GM18907 (cell line): ENCODE results near the gene WDFY2.
A peak's percentile ranks its signal among the peaks of the same experiment; 100 is the strongest.

Experiments used
- ATAC-seq: cut with Tn5 transposase; IDR thresholded peaks from one replicate; pipeline ENCODE4 v1.9.1; 2021; ENCODE audit warnings: mild to moderate bottlenecking, moderate library complexity; ENCODE audit not compliant: unreplicated experiment

The WDFY2 gene

DNA sequence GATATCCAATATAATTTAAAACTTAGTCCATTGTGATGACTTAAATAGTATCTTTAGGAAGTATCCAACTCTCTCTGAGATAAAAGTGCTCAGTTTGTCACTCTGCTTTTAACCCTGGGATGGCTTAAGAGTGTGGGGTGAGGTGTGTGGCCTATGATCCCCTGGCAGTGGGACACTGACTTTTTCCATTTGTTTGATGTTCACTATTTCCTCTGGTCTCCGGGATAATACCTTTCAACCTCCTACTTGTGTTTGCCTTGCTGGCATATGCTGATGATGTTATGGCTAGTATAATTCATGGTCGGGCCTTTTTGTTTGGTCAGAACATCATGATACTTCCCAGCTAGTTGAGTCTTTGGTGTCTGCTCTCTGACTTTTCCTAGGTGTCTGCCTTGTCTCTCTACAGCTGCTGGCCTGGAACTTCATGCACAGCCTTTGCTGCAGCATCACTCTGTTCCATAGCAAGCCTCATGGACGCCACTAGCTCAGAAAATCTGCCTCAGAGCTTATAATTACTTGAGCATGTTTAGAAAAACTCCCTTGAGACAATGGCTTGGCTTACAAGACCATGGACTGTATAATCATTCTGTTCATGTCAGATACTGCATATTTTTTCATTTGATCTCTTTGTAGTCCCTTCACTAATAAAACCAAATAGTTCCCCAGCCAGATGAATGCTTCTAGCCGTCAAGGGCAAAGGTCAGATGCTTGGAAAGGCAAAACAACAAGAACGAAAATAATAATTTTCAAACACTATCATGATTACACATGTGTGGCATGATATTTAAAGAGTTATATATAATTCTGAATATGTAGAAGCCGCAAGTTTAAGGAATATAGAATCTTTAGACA is 75.2 kb downstream of the WDFY2 start:
- no peak for ATAC-seq

DNA sequence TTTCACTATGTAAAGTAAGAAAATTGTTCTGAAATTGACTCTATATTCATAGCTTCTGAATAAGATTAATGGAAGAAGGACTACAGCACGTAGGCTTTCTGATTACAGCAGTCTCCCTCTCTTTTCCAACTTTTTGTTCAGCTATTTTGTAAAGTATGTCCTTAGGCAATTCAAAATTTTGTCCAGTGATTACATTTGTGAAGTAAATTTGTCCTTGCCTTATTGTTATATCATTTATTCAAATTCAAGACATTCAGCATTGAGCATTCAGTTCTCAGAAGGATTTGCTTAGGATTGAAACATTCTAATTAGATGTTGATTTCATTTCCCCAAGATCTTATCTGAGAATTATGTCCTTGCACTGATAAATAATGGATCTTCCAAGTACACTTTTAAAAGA is 76.6 kb downstream of the WDFY2 start:
- no peak for ATAC-seq

GRCh38 chr13:51663973-51664957 is 80.0 kb downstream of the WDFY2 start:
- ATAC-seq = no peak

GRCh38 chr13:51665456-51665855 is 81.2 kb downstream of the WDFY2 start:
- no peak for ATAC-seq

- ATAC-seq = no peak
Observed at GRCh38 chr13:51666374-51666773, 82.1 kb downstream of the WDFY2 start.

DNA sequence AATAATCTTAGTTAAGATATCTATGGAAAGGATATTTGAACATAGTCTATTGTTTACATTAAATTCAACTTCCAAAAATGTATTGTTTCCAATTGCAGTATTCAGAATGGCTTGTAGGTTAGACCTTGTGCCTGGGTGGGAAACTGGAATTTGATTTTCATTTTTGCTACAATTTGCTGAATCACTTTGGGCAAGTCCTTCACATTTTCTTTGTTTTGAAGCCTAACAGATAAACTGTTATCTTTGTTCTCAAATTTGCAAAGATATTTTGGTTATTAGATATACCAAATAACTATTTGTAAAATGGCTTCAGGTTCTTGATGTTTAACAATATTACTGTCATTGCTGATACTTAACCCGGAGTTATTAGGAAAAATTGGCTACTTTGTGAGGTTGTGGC is 82.6 kb downstream of the WDFY2 start:
- ATAC-seq = no peak

DNA sequence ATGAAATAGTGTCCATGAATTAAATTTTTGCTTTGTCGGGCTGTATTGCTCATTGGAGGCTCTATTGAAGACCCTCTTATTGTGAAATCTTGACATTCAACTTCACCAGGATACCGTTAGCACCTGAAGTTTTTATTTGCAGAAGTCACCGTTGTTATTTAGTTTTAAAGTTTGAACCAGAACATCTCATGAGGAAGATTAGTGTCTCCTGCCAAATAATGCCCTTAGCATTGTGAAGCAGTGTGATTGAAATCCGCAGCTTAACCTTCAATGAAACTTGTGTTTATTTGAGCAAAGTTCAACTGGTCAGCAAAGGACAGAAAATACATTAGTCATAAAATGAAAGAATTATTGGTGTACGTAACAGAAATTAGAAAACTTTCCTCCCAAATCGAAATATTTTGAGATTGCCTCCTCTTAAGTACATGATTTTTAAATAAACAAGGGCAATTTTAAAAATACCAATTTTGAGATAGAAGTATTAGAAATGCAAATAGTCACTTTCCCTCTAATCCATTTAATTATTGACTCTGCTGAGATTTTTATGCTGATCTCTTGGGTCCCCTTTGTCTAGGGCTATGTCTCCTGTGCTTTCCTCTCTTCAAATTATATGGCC is 84.4 kb downstream of the WDFY2 start:
- no peak for ATAC-seq

DNA sequence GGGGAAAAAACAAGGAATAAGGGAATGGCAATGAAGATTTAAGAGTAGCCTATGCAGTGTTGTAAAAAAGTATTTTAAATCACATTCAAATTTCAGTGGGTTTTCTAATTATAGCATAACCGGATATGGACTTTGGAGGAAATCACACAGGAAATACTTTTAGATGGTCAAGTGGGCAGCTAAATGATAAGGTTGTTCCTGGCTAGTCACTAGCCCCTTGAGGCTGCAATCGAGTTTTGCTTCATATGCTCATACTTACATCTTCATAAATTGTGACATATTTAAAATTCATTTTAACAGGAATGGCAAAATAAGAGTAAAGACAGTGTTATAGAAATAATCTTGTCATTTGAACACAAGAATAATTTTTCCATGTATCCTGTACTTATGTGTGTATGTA is 88.9 kb downstream of the WDFY2 start:
- no peak for ATAC-seq

DNA sequence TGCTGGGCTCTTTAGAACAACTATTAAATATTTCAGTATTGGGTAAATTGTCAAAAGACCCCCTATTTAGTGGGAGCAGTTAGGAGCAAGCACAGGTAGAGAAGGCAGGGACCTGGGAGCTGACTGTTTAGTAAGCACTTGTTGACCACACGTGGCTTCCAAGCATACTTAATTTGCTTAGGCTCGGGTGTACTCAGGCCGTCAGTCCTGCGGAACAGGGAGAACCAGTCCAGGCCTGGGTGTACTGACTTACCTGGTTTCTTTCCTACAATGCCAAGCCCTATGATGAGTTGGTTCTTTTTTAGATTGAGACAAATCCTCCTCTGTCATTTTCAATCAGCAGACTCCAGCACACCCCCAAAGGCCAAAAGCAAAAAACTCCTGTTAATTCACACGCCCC is 90.0 kb downstream of the WDFY2 start:
- ATAC-seq = no peak

GRCh38 chr13:51675385-51675784 is 91.1 kb downstream of the WDFY2 start:
- ATAC-seq = no peak

DNA sequence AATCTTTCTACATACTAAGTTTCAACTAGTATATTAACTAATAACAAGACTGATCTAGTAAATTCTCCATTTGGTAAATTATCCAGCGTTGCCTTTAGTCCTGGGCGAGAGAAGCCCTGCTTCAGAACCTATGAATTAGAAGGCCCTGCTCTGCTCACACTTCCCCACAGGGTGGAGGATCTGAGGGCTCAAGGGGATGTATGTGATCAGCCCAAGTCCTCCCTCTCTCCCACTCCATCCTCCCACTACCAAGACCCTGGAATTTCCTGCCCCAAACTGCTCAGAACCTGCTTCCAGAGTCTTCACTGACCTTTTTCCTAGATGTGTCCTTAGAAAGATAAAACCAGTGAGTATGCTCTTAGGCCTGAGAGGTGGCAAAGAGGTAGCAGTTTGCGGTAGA is 91.6 kb downstream of the WDFY2 start:
- ATAC-seq = no peak

DNA sequence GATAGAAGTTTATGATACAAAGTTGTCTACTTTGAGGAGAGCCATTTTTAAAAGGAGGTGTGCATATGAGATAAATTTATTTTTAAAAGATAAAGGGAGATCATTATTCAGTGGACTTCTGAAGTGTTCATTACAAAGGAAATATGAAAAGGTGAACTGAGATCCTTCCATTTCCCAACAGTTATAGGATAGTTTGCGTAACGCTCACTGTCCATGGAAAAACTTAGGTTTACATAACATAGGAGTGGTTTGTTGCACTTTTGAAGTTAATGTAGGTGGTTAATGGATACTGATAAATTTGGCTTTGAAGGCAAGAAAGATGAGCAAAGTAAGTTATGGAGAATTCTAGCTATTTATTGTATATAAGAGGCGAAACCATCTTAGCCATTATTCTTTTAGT is 92.5 kb downstream of the WDFY2 start:
- no peak for ATAC-seq

GRCh38 chr13:51678420-51678819 is 94.2 kb downstream of the WDFY2 start:
- no peak for ATAC-seq

GRCh38 chr13:51679616-51680015 is 95.4 kb downstream of the WDFY2 start:
- ATAC-seq = no peak

GRCh38 chr13:51681037-51681678 is 96.9 kb downstream of the WDFY2 start:
- peak; percentile 43 for ATAC-seq

DNA sequence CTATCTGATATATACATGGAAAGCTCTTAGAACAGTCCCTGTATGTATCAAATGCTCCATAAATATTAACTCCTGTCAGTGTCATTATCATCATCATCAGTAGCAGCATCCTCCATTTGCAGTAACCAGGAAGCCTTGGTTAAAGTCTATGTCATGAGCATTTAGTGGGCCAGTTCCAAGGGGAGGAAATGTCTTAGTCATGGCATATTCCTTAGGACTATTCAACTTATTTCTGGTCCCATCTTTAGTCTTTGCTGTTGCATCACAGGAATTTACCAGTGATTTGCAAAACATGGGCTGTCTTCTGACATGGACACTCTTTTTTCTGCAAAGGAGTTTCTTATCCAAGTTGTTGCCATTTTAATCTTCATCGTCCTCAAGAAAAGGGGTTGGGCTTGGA is 98.4 kb downstream of the WDFY2 start:
- ATAC-seq = no peak

- ATAC-seq = no peak
Observed at GRCh38 chr13:51683597-51683996, 99.3 kb downstream of the WDFY2 start.

DNA sequence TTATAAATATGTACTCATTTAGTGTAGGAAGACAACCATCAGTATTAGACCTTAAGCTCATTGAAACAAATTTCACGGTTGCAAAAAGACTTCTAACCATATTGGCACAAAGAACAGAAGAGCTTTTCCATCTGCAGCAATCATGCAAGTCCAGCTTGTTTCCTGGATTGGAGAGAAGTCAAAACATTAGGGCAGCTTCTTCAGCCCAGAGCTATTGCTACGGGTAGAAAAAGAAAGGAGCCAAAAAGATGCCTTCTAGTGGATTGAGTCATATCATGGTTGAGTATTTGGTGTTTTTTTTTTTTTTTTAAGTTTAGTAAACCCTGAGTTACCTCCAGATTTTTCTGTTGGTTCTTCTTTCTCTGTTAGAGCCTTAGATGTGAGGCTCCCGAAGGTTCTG is 99.8 kb downstream of the WDFY2 start:
- no peak for ATAC-seq

GRCh38 chr13:51687947-51688714 is 103.9 kb downstream of the WDFY2 start:
- no peak for ATAC-seq
